ENCODE measurements around the gene LRGUK.

The LRGUK gene

DNA sequence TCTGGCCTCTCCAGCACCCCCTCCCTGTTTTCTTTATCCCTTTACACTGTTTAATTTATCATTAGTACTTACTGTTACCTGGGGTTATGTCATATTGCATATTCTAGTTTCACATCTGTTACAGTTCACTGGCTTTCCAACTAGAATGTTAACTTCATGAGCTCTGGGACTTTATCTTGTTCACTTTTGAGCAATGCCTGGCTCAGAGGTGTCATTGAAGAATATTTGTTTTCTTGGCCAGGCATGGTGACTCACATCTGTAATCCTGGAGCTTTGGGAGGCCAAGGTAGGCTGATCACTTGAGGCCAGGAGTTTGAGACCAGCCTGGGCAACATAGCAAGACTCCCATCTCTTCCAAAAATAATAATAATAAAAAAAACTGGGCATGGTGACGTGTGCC lies 40.7 kb downstream of the LRGUK start:
- no peak for DNase-seq (ENCODE audit: low read depth)
- TF ChIP-seq, protein P1, sequence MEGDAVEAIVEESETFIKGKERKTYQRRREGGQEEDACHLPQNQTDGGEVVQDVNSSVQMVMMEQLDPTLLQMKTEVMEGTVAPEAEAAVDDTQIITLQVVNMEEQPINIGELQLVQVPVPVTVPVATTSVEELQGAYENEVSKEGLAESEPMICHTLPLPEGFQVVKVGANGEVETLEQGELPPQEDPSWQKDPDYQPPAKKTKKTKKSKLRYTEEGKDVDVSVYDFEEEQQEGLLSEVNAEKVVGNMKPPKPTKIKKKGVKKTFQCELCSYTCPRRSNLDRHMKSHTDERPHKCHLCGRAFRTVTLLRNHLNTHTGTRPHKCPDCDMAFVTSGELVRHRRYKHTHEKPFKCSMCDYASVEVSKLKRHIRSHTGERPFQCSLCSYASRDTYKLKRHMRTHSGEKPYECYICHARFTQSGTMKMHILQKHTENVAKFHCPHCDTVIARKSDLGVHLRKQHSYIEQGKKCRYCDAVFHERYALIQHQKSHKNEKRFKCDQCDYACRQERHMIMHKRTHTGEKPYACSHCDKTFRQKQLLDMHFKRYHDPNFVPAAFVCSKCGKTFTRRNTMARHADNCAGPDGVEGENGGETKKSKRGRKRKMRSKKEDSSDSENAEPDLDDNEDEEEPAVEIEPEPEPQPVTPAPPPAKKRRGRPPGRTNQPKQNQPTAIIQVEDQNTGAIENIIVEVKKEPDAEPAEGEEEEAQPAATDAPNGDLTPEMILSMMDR (conservative IDR thresholded peaks at IDR 0.05; ENCODE audit: low read length), result no peak
- H3K4me3 ChIP-seq (ENCODE audit: low read length), result no peak overlapping the region

DNA sequence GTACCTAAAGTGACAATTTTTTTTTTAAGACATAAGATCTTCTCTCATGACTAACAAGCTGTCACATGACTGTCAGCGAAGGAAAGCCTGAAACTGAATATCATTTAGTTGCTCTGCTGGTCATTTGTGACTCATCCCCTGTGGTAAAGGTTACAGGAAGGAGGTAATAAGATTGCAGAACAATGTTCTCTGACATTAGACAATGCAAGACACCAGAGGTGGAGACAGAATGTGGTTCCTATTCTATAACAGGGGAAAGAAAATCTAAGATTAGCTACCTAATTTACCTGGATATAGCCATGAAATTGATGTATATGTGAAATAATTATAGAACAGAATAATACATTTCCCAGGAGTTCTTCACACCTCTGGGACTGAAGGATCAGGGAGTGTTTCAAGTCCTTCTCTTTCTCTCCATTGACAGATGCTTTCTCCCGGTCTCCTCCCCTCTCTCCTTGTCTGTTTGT lies 47.7 kb downstream of the LRGUK start:
- DNase-seq (ENCODE audit: low read depth), result peak; percentile 75
- TF ChIP-seq, protein P1 (conservative IDR thresholded peaks at IDR 0.05; ENCODE audit: low read length), result no peak
- H3K4me3 ChIP-seq (ENCODE audit: low read length), result no peak overlapping the region

DNA sequence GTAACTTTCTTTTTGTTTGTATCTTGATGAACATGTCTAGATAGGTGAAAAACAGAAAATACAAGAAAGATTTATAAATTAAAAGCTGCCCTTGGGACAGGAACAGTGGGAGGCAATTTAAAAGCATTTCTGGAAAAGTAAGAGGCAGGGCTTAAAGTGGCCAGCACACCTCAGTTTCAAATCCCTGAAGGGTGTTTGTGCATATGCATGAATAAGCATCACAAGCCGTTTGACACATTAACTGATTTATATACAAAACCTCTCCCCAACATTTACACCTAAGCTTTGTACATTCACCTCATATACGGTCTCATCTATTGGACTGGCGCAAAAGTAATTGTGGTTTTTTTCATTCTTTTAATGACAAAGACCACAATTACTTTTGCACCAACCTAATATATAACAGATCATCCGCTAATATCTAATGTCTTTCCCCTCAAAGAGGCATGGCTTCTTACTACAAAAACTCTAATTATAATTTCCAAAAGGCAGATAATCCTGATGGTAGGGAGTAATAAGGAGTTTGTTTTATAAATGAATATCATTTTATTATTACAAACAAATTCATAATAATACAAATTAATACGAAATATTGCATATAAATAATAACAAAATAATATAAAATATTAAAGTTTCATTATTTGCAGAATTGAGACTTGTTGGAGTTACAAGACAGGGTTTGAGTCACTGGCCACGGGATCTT lies 48.3 kb downstream of the LRGUK start:
- H3K4me3 ChIP-seq (ENCODE audit: low read length), result no peak overlapping the region
- DNase-seq (ENCODE audit: low read depth), result no peak
- TF ChIP-seq, protein P1 (conservative IDR thresholded peaks at IDR 0.05; ENCODE audit: low read length), result no peak

DNA sequence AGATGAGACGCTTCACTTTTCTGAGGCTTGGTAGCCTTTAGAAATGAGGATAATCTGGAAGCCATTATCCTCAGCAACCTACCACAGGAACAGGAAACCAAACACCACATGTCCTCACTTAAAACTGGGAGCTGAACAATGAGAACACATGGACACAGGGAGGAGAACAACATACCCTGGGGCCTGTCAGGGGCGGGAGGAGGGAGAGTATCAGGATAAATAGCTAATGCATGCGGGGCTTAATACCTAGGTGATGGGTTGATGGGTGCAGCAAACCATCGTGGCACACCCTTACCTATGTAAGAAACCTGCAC lies 48.9 kb downstream of the LRGUK start:
- TF ChIP-seq, protein P1 (conservative IDR thresholded peaks at IDR 0.05; ENCODE audit: low read length), result no peak
- DNase-seq (ENCODE audit: low read depth), result peak; percentile 61
- no peak overlapping the region for H3K4me3 ChIP-seq (ENCODE audit: low read length)

DNA sequence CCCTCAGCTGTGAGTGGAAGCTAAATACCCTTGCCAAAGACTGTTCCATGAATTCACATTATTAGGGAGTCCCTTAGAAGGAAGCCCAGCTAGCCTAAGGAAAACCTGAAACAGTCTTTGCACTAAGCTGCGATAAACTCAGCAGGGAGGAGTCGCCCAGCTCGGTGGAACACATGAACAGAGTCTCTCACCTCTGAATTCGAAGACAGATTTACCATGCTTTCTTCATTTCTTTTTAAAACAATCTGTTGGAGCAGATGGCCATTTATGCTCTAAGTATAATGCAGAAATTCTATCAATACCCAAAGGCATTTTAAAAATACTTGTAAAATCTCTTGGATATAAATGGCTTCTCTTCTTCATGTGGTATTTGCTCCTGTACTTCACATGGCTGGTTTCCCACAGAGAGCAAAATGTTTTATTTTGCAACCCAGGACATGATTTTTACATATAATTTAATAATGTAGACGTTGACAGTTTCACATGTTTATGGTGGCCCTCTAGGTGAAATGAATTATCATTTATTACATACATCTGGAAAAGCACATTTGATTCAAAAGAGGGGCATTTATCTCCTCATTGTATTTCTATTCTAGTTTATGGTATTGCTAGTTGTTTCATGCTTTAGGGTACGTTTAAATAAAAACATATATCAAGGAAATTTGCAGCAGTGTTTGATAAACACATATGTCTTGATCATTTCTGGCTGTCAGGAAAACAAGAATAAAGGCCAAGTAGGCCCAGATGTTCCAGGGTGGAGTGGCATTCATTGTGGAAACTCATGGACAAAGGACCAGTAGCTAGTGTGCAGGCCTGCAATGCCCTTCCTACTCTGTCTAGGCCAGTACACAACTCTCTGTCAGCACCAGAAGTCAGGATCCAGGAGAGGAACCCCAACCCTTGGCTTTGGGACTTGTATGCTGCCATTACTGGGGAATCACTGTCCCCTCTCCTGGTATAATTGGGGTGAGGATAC lies 52.2 kb downstream of the LRGUK start:
- no peak for DNase-seq (ENCODE audit: low read depth)
- TF ChIP-seq, protein P1 (conservative IDR thresholded peaks at IDR 0.05; ENCODE audit: low read length), result no peak
- H3K4me3 ChIP-seq (ENCODE audit: low read length), result no peak overlapping the region

DNA sequence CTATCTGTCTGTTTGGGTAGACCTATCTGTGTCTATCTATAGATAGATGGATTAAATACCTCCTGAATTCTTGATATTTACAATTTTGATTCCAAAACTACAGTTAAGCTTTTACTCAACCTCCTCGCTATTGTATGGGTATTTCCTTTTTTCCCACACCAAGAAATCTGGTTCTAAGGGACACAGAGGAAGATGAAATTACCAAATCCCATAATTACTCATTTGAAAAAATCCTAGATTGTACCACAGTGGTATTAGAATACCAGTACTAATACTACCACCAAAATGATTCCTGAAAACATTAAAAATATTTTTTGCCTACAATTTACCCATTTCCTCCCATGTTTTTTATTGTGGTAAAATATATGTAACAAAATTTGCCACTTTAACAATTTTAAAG lies 53.2 kb downstream of the LRGUK start:
- no peak overlapping the region for H3K4me3 ChIP-seq (ENCODE audit: low read length)
- DNase-seq (ENCODE audit: low read depth), result no peak
- TF ChIP-seq, protein P1 (conservative IDR thresholded peaks at IDR 0.05; ENCODE audit: low read length), result no peak

Measured in AG10803 (cell line).